Neural cell (in vitro differentiated cells): ENCODE measurements around the gene LRMDA. TPM values are rescaled to one million over a fixed set of nuclear protein-coding genes. Genes with fewer than 3 reads are reported as not detected.

ENCODE experiments used
- H2AFZ ChIP-seq: fragments of 200-600, 300-800 bp; sonication (generic), shearing (Covaris generic); 2 replicates; pipeline ENCODE4 v1.6.0; 2014; ENCODE audit warnings: low read depth, mild to moderate bottlenecking, antibody characterized with exemption, low read length, moderate library complexity
- H3F3A ChIP-seq: fragments of 200-600 bp; shearing (Covaris generic); 2 replicates; pipeline ENCODE4 v1.6.1; 2016; ENCODE audit warnings: mild to moderate bottlenecking, moderate library complexity, mixed read lengths, antibody characterized with exemption, low read length; ENCODE audit not compliant: insufficient read depth, poor library complexity, severe bottlenecking
- H3K27ac ChIP-seq: fragments of 200-600, 300-800 bp; sonication (generic), shearing (Covaris generic); 2 replicates; pipeline ENCODE4 v1.5.1; 2014; ENCODE audit warnings: mild to moderate bottlenecking, low read length, moderate library complexity
- H3K27me3 ChIP-seq: fragments of 300-800, 200-600 bp; sonication (generic), shearing (Covaris generic); 2 replicates; pipeline ENCODE4 v1.6.0; 2014; ENCODE audit warnings: mild to moderate bottlenecking, low read depth, low read length, moderate library complexity; ENCODE audit not compliant: insufficient read depth
- H3K36me3 ChIP-seq: fragments of 300-800, 200-600 bp; sonication (generic), shearing (Covaris generic); 2 replicates; pipeline ENCODE4 v1.5.1; 2014; ENCODE audit warnings: mild to moderate bottlenecking, antibody characterized with exemption, low read length, moderate library complexity; ENCODE audit not compliant: insufficient read depth
- H3K4me2 ChIP-seq: fragments of 300-800, 200-600 bp; sonication (generic), shearing (Covaris generic); 2 replicates; pipeline ENCODE4 v1.6.0; 2014; ENCODE audit warnings: mild to moderate bottlenecking, low read length
- H3K4me3 ChIP-seq: fragments of 300-800, 200-600 bp; sonication (generic), shearing (Covaris generic); 2 replicates; pipeline ENCODE4 v1.5.1; 2014; ENCODE audit warnings: mild to moderate bottlenecking, low read length, moderate library complexity
- H3K79me2 ChIP-seq: fragments of 200-600 bp; shearing (Covaris generic); replicated peaks from 2 replicates; pipeline ENCODE4 v1.6.0; 2014; ENCODE audit warnings: mild to moderate bottlenecking, low read length, moderate library complexity; ENCODE audit not compliant: insufficient read depth
- H3K9ac ChIP-seq: fragments of 300-800, 200-600 bp; sonication (generic), shearing (Covaris generic); 2 replicates; pipeline ENCODE4 v1.6.1; 2016; ENCODE audit warnings: mild to moderate bottlenecking, low read length, mixed read lengths
- H3K9me2 ChIP-seq: fragments of 200-600 bp; shearing (Covaris generic); 2 replicates; pipeline ENCODE4 v1.6.1; 2016; ENCODE audit warnings: mild to moderate bottlenecking, low read length, mixed read lengths; ENCODE audit not compliant: insufficient read depth
- H3K9me3 ChIP-seq: fragments of 200-600, 300-800 bp; sonication (generic), shearing (Covaris generic); 2 replicates; pipeline ENCODE4 v1.6.1; 2016; ENCODE audit warnings: mild to moderate bottlenecking, mixed run types, low read length, moderate library complexity, mixed read lengths
- H4K20me1 ChIP-seq: fragments of 200-600 bp; shearing (Covaris generic); 2 replicates; pipeline ENCODE4 v1.6.1; 2016; ENCODE audit warnings: mild to moderate bottlenecking, mixed run types; ENCODE audit not compliant: insufficient read depth
- CTCF ChIP-seq: fragments of 450-650 bp; IDR thresholded peaks from 2 replicates; pipeline ENCODE4 v1.5.1; 2014; ENCODE audit warnings: antibody characterized with exemption, mild to moderate bottlenecking, moderate library complexity; ENCODE audit not compliant: poor library complexity, severe bottlenecking
- EP300 ChIP-seq: fragments of 450-650 bp; conservative IDR thresholded peaks from 2 replicates; pipeline ENCODE4 v1.6.1; 2014; ENCODE audit warnings: antibody characterized with exemption, mild to moderate bottlenecking, moderate library complexity; ENCODE audit not compliant: poor library complexity, severe bottlenecking
- EZH2 ChIP-seq: fragments of 200-600, 300-800 bp; shearing (Covaris generic), sonication (generic); IDR thresholded peaks from 2 replicates; pipeline ENCODE4 v1.6.1; 2014; ENCODE audit warnings: antibody characterized with exemption, low read length, borderline replicate concordance, mild to moderate bottlenecking; ENCODE audit not compliant: insufficient read depth, poor library complexity, severe bottlenecking
- MXI1 ChIP-seq: fragments of 450-650 bp; conservative IDR thresholded peaks from 2 replicates; pipeline ENCODE4 v1.6.1; 2014; ENCODE audit warnings: antibody characterized with exemption, mild to moderate bottlenecking; ENCODE audit not compliant: poor library complexity, severe bottlenecking
- POLR2AphosphoS5 ChIP-seq: IDR thresholded peaks from 2 replicates; pipeline ENCODE4 v1.6.1; 2012
- RAD21 ChIP-seq: fragments of 450-650 bp; conservative IDR thresholded peaks from 2 replicates; pipeline ENCODE4 v1.6.1; 2014; ENCODE audit warnings: antibody characterized with exemption, mild to moderate bottlenecking, moderate library complexity
- SMC3 ChIP-seq: fragments of 450-650 bp; conservative IDR thresholded peaks from 2 replicates; pipeline ENCODE4 v1.6.1; 2014; ENCODE audit warnings: antibody characterized with exemption, mild to moderate bottlenecking, moderate library complexity; ENCODE audit not compliant: poor library complexity
- TAF1 ChIP-seq: IDR thresholded peaks from 2 replicates; pipeline ENCODE4 v1.6.1; 2012; ENCODE audit warnings: low read depth
- polyA plus RNA-seq: library from polyadenylated mRNA; depleted of rRNA; stranded (reverse); fragments of >200 nt; gene quantifications from 2 replicates; pipeline ENCODE4 v1.2.3, GENCODE V29; 2014
- TF ChIP-seq, protein P1 (sequence below): IDR thresholded peaks from 2 replicates; pipeline ENCODE4 v1.6.1; 2012; ENCODE audit warnings: borderline replicate concordance

LRMDA gene
- polyA plus RNA-seq, 1 donor from 2014 or later = 5.6 TPM

- H3K9ac ChIP-seq = no peak overlapping the region
- no peaks in the 10 kb centered on the region for H3F3A ChIP-seq
- no peak overlapping the region for H2AFZ ChIP-seq
- H3K27me3 ChIP-seq = no peaks in the 10 kb centered on the region
- no peaks in the 10 kb centered on the region for H3K9me3 ChIP-seq
- H3K36me3 ChIP-seq = no peaks in the 10 kb centered on the region
- H4K20me1 ChIP-seq = no peaks in the 10 kb centered on the region
- H3K9me2 ChIP-seq = no peaks in the 10 kb centered on the region
- no peaks in the 10 kb centered on the region for H3K79me2 ChIP-seq
- TF ChIP-seq POLR2AphosphoS5 (no peak), CTCF (no peak), EZH2 (no peak), TAF1 (no peak), EP300 (no peak), SMC3 (no peak), MXI1 (no peak), RAD21 (no peak)
- TF ChIP-seq, protein P1, sequence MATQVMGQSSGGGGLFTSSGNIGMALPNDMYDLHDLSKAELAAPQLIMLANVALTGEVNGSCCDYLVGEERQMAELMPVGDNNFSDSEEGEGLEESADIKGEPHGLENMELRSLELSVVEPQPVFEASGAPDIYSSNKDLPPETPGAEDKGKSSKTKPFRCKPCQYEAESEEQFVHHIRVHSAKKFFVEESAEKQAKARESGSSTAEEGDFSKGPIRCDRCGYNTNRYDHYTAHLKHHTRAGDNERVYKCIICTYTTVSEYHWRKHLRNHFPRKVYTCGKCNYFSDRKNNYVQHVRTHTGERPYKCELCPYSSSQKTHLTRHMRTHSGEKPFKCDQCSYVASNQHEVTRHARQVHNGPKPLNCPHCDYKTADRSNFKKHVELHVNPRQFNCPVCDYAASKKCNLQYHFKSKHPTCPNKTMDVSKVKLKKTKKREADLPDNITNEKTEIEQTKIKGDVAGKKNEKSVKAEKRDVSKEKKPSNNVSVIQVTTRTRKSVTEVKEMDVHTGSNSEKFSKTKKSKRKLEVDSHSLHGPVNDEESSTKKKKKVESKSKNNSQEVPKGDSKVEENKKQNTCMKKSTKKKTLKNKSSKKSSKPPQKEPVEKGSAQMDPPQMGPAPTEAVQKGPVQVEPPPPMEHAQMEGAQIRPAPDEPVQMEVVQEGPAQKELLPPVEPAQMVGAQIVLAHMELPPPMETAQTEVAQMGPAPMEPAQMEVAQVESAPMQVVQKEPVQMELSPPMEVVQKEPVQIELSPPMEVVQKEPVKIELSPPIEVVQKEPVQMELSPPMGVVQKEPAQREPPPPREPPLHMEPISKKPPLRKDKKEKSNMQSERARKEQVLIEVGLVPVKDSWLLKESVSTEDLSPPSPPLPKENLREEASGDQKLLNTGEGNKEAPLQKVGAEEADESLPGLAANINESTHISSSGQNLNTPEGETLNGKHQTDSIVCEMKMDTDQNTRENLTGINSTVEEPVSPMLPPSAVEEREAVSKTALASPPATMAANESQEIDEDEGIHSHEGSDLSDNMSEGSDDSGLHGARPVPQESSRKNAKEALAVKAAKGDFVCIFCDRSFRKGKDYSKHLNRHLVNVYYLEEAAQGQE = no peak
- H3K4me2 ChIP-seq = no peak overlapping the region
- peak overlapping the region; percentile 34 for H3K27ac ChIP-seq
- no peak overlapping the region for H3K4me3 ChIP-seq
Measured at GRCh38 chr10:76555067-76555670, 1123.7 kb downstream of the LRMDA start.

DNA sequence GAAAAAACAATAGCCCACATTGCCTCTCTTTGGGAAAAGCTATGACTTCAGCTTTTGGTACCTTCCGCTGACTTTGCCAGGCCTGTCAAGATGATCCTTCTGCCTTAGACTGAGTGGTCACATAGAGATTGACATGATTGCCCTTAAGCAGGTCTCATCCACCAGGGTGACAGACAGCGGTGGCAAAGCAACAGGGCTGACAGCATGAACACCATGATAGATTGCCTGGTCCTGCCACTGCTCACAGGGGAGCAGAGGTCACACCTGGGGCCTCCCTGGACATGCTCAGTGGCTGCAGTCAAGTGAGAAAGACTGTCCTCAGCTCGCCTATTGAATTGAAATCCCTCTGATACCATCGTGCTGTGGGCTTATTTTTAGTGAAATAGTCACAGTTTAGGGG lies 1125.9 kb downstream of the LRMDA start:
- no peak for TF ChIP-seq TAF1
- TF ChIP-seq, protein P1 = no peak
- TF ChIP-seq EZH2 = no peak
- no peak for TF ChIP-seq CTCF
- no peak for TF ChIP-seq RAD21
- TF ChIP-seq MXI1 = no peak
- TF ChIP-seq SMC3 = no peak
- no peak for TF ChIP-seq EP300
- no peak for TF ChIP-seq POLR2AphosphoS5
- Histone ChIP-seq H3K4me3 (no peak overlapping the region), H3K27ac (no peak overlapping the region), H2AFZ (no peak overlapping the region), H3K27me3 (no peaks in the 10 kb centered on the region), H4K20me1 (no peaks in the 10 kb centered on the region), H3K9me3 (no peaks in the 10 kb centered on the region), H3K4me2 (no peak overlapping the region), H3K9me2 (no peaks in the 10 kb centered on the region), H3K9ac (no peak overlapping the region), H3K79me2 (no peaks in the 10 kb centered on the region), H3K36me3 (no peaks in the 10 kb centered on the region), H3F3A (no peaks in the 10 kb centered on the region)
